Measurements from ENCODE around the gene IRAK3. TPM values are rescaled to one million over a fixed set of nuclear protein-coding genes. Genes with fewer than 3 reads are reported as not detected.

Gene IRAK3
- total RNA-seq, 1 experiment from 2014 or later = not detected

DNA sequence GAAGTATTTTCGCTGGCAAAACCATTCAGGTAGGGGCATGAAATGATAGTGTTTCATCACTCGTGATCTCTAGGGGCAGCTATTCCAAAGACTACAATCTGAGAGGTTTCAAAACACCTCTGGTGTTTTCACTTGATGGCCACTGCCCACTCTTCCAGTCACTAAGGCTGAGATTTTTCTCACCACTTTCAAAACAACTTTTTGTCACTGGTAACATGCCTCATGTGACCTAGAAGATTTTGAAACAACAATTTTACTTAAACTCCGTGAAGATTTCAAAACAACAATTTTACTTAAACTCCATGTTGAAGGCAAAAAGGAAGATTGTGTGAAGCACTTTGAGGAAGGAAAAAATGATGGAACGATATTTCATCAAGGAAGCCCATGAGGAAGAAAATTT is 1.2 kb upstream of the IRAK3 start:
- H3K27ac ChIP-seq = no peak overlapping the region
- H3K4me3 ChIP-seq = no peak overlapping the region
- no peaks in the 10 kb centered on the region for H3K27me3 ChIP-seq (replicated peaks)
- H3K36me3 ChIP-seq = no peaks in the 10 kb centered on the region
- DNase-seq (ENCODE audit: low read depth in 1 of 2, low spot score in 2 of 2) = no peak
- no peaks in the 10 kb centered on the region for H3K9me3 ChIP-seq (replicated peaks)
- H3K4me1 ChIP-seq (replicated peaks) = peaks cover 6% of the 10 kb centered on the region

GRCh38 chr12:66189486-66189843 is 451 bp downstream of the IRAK3 start:
- Histone ChIP-seq H3K9me3 (replicated peaks) (no peaks in the 10 kb centered on the region), H3K4me3 (no peak overlapping the region), H3K4me1 (replicated peaks) (peaks cover 6% of the 10 kb centered on the region), H3K36me3 (no peaks in the 10 kb centered on the region), H3K27me3 (replicated peaks) (no peaks in the 10 kb centered on the region), H3K27ac (no peak overlapping the region)
- no peak for DNase-seq (ENCODE audit: low read depth in 1 of 2, low spot score in 2 of 2)

DNA sequence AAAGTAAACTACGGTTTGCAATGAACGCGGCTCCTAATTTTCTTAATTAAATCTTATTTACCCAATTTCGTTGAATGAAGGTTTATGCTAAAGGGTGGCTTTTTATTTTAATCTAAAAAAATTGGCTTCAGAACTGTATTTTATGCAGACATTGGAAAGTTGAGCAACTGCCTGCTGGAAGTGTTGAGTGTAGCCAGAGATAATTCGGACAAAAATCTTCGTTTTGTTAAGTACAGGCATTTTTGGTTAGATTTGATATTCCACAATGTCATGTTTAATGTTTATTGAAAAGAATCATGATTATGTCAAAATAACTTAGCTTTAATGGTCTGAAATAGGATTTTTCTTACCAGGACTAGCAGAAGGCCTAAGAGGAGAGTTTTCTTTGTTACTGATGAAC is 875 bp downstream of the IRAK3 start:
- H3K4me1 ChIP-seq (replicated peaks) = peaks cover 6% of the 10 kb centered on the region
- no peak overlapping the region for H3K4me3 ChIP-seq
- no peaks in the 10 kb centered on the region for H3K27me3 ChIP-seq (replicated peaks)
- no peaks in the 10 kb centered on the region for H3K9me3 ChIP-seq (replicated peaks)
- DNase-seq (ENCODE audit: low read depth in 1 of 2, low spot score in 2 of 2) = no peak
- no peaks in the 10 kb centered on the region for H3K36me3 ChIP-seq
- no peak overlapping the region for H3K27ac ChIP-seq

- Histone ChIP-seq H3K9me3 (replicated peaks) (no peaks in the 10 kb centered on the region), H3K27me3 (replicated peaks) (no peaks in the 10 kb centered on the region), H3K4me3 (no peak overlapping the region), H3K27ac (no peak overlapping the region), H3K4me1 (replicated peaks) (peaks cover 11% of the 10 kb centered on the region), H3K36me3 (no peaks in the 10 kb centered on the region)
- DNase-seq (ENCODE audit: low read depth in 1 of 2, low spot score in 2 of 2) = peak in 1 of 2 experiments; percentile 29
These were observed 1.7 kb downstream of the IRAK3 start for GRCh38 chr12:66190519-66191370.

- Histone ChIP-seq H3K27ac (no peak overlapping the region), H3K36me3 (no peaks in the 10 kb centered on the region), H3K27me3 (replicated peaks) (no peaks in the 10 kb centered on the region), H3K9me3 (replicated peaks) (no peaks in the 10 kb centered on the region), H3K4me1 (replicated peaks) (peaks cover 11% of the 10 kb centered on the region), H3K4me3 (no peak overlapping the region)
- no peak for DNase-seq (ENCODE audit: low read depth in 1 of 2, low spot score in 2 of 2)
These were observed 2.6 kb downstream of the IRAK3 start for GRCh38 chr12:66191547-66192126.

DNA sequence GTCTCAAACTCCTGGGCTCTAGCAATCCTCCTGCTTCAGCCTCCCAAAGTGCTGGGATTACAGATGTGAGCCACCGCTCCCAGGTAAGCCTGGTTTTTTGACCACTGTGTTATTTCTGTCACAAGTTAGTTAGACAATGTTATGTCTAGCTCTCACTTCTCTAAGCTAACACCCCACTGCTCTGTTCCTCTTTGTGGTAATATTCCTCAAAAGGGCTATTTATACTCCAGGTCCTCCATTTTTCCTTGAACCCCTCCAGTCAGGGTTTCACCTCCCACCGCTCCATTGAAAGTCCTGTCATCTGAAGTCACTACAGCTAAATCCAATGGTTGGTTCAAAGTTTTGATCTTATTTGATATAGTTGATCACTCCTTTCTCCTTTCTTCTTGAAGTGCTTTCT is 5.1 kb downstream of the IRAK3 start:
- Histone ChIP-seq H3K4me3 (no peak overlapping the region), H3K4me1 (replicated peaks) (peaks cover 11% of the 10 kb centered on the region), H3K36me3 (no peaks in the 10 kb centered on the region), H3K9me3 (replicated peaks) (no peaks in the 10 kb centered on the region), H3K27ac (no peak overlapping the region), H3K27me3 (replicated peaks) (no peaks in the 10 kb centered on the region)
- DNase-seq (ENCODE audit: low read depth in 1 of 2, low spot score in 2 of 2) = no peak

DNA sequence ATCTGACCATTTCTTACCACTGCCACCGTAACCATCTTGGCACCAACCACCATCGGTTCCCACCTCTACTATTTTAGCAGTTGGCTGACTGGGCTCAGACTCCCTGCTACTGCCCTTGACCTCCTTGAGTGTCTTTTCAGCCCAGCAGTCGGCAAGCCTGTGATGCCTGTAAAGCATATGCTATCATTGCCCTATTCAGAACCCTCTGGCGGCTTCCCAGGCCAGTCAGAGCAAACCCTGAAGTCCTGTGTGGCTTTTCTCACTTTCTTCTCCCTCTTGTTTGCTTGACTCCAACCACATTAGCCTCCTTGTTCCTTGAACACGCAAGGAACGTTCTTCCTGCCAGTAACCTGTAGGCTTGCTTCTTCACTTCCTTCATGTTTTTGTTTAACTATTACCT is 6.2 kb downstream of the IRAK3 start:
- Histone ChIP-seq H3K27me3 (replicated peaks) (no peaks in the 10 kb centered on the region), H3K4me1 (replicated peaks) (peaks cover 11% of the 10 kb centered on the region), H3K4me3 (no peak overlapping the region), H3K36me3 (no peaks in the 10 kb centered on the region), H3K27ac (no peak overlapping the region), H3K9me3 (replicated peaks) (no peaks in the 10 kb centered on the region)
- no peak for DNase-seq (ENCODE audit: low read depth in 1 of 2, low spot score in 2 of 2)

- H3K4me3 ChIP-seq = no peak overlapping the region
- H3K9me3 ChIP-seq (replicated peaks) = no peaks in the 10 kb centered on the region
- DNase-seq (ENCODE audit: low read depth in 1 of 2, low spot score in 2 of 2) = no peak
- no peaks in the 10 kb centered on the region for H3K36me3 ChIP-seq
- H3K27ac ChIP-seq = no peak overlapping the region
- H3K4me1 ChIP-seq (replicated peaks) = 0 out of 2 replicates have a peak, but pooled peaks cover 6% of the 10 kb centered on the region
- no peaks in the 10 kb centered on the region for H3K27me3 ChIP-seq (replicated peaks)
These were observed 7.8 kb downstream of the IRAK3 start for GRCh38 chr12:66196806-66197205.

GRCh38 chr12:66197495-66197921 is 8.5 kb downstream of the IRAK3 start:
- DNase-seq (ENCODE audit: low read depth in 1 of 2, low spot score in 2 of 2) = no peak
- H3K27me3 ChIP-seq (replicated peaks) = no peaks in the 10 kb centered on the region
- no peak overlapping the region for H3K27ac ChIP-seq
- no peaks in the 10 kb centered on the region for H3K36me3 ChIP-seq
- no peak overlapping the region for H3K4me3 ChIP-seq
- no peaks in the 10 kb centered on the region for H3K9me3 ChIP-seq (replicated peaks)
- H3K4me1 ChIP-seq (replicated peaks) = 0 out of 2 replicates have a peak, but pooled peaks cover 6% of the 10 kb centered on the region

GRCh38 chr12:66199141-66199540 is 10.1 kb downstream of the IRAK3 start:
- DNase-seq (ENCODE audit: low read depth in 1 of 2, low spot score in 2 of 2) = no peak
- no peak overlapping the region for H3K27ac ChIP-seq
- no peaks in the 10 kb centered on the region for H3K9me3 ChIP-seq (replicated peaks)
- H3K4me3 ChIP-seq = no peak overlapping the region
- 0 out of 2 replicates have a peak, but pooled peaks cover 6% of the 10 kb centered on the region for H3K4me1 ChIP-seq (replicated peaks)
- H3K36me3 ChIP-seq = no peaks in the 10 kb centered on the region
- no peaks in the 10 kb centered on the region for H3K27me3 ChIP-seq (replicated peaks)

DNA sequence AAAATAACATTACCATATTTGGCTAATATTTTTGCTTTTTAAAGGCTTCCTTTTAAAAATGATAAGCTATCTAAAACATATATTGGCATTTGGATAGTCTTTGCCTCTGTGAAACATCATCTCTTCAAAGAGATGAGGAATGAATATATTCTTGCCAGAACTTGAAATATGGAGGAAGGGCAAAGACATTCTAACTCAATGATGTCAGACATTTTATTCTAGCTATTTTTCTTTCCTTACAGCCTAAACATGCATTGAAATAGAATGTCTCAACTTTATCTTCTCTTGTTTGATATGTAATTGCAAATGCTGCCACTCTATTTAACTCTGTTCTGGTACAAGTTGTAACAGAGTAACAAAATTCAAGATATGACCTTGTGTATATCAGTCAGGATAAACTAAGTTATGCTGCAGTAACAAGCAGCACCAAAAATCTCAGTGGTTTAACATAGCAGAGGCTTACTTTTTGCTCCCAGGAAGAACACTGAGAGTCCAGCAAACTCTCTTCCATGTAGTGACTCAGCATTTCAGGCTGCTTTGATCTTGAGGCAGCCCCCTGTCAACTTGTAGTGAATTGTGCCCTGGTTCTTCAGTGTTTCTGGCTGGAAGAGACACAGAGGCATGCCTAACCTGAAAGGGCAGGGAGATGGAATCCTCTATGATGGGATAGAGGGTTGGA is 11.0 kb downstream of the IRAK3 start:
- Histone ChIP-seq H3K27ac (no peak overlapping the region), H3K4me1 (replicated peaks) (0 out of 2 replicates have a peak, but pooled peaks cover 6% of the 10 kb centered on the region), H3K27me3 (replicated peaks) (no peaks in the 10 kb centered on the region), H3K36me3 (no peaks in the 10 kb centered on the region), H3K9me3 (replicated peaks) (no peaks in the 10 kb centered on the region), H3K4me3 (no peak overlapping the region)
- no peak for DNase-seq (ENCODE audit: low read depth in 1 of 2, low spot score in 2 of 2)

GRCh38 chr12:66203820-66204219 is 14.8 kb downstream of the IRAK3 start:
- Histone ChIP-seq H3K27ac (no peak overlapping the region), H3K36me3 (no peaks in the 10 kb centered on the region), H3K27me3 (replicated peaks) (no peaks in the 10 kb centered on the region), H3K4me1 (replicated peaks) (no peaks in the 10 kb centered on the region), H3K9me3 (replicated peaks) (no peaks in the 10 kb centered on the region), H3K4me3 (no peak overlapping the region)
- DNase-seq (ENCODE audit: low read depth in 1 of 2, low spot score in 2 of 2) = no peak

- Histone ChIP-seq H3K36me3 (no peaks in the 10 kb centered on the region), H3K4me3 (no peak overlapping the region), H3K9me3 (replicated peaks) (no peaks in the 10 kb centered on the region), H3K27ac (no peak overlapping the region), H3K27me3 (replicated peaks) (peaks cover 11% of the 10 kb centered on the region), H3K4me1 (replicated peaks) (no peaks in the 10 kb centered on the region)
- DNase-seq (ENCODE audit: low read depth in 1 of 2, low spot score in 2 of 2) = no peak
These were observed 17.1 kb downstream of the IRAK3 start for GRCh38 chr12:66206141-66206540.

GRCh38 chr12:66210840-66211239 is 21.8 kb downstream of the IRAK3 start:
- no peaks in the 10 kb centered on the region for H3K4me1 ChIP-seq (replicated peaks)
- H3K4me3 ChIP-seq = no peak overlapping the region
- H3K9me3 ChIP-seq (replicated peaks) = no peaks in the 10 kb centered on the region
- no peaks in the 10 kb centered on the region for H3K36me3 ChIP-seq
- DNase-seq (ENCODE audit: low read depth in 1 of 2, low spot score in 2 of 2) = no peak
- H3K27me3 ChIP-seq (replicated peaks) = peaks cover 11% of the 10 kb centered on the region
- no peak overlapping the region for H3K27ac ChIP-seq
